ENCODE results near the gene HS3ST6.
"Not testable (repeated sequence)": the region's sequence is repeated elsewhere in the genome, so short reads cannot be mapped to it uniquely, and the experiment has no call there.

The HS3ST6 gene

GRCh38 chr16:1906055-1906845 lies 12.0 kb downstream of the HS3ST6 start:
- no peak for DNase-seq

GRCh38 chr16:1903845-1904840 lies 14.1 kb downstream of the HS3ST6 start:
- DNase-seq: no peak

- DNase-seq: no peak
Observed at GRCh38 chr16:1903220-1903574, 15.0 kb downstream of the HS3ST6 start.

GRCh38 chr16:1902547-1903219 lies 15.5 kb downstream of the HS3ST6 start:
- DNase-seq: no peak

GRCh38 chr16:1900452-1900774 lies 17.8 kb downstream of the HS3ST6 start:
- DNase-seq: no peak

- no peak for DNase-seq
Observed at GRCh38 chr16:1899641-1900451, 18.4 kb downstream of the HS3ST6 start.

- not testable (repeated sequence) for DNase-seq
Observed at GRCh38 chr16:1897692-1898091, 20.5 kb downstream of the HS3ST6 start.

- no peak for DNase-seq
Observed at GRCh38 chr16:1895949-1896675, 22.1 kb downstream of the HS3ST6 start.

- no peak for DNase-seq
Observed at GRCh38 chr16:1895068-1895467, 23.1 kb downstream of the HS3ST6 start.

- DNase-seq: no peak
Observed at GRCh38 chr16:1890708-1891050, 27.5 kb downstream of the HS3ST6 start.

GRCh38 chr16:1890024-1890707 lies 28.0 kb downstream of the HS3ST6 start:
- DNase-seq: no peak

GRCh38 chr16:1887711-1888354 lies 30.4 kb downstream of the HS3ST6 start:
- DNase-seq: no peak

- DNase-seq: no peak
Observed at GRCh38 chr16:1884889-1885288, 33.3 kb downstream of the HS3ST6 start.

- no peak for DNase-seq
Observed at GRCh38 chr16:1884155-1884760, 34.0 kb downstream of the HS3ST6 start.

- DNase-seq: not testable (repeated sequence)
Observed at GRCh38 chr16:1881172-1881571, 37.0 kb downstream of the HS3ST6 start.

- no peak for DNase-seq
Observed at GRCh38 chr16:1879477-1879876, 38.7 kb downstream of the HS3ST6 start.

GRCh38 chr16:1878256-1878655 lies 40.0 kb downstream of the HS3ST6 start:
- DNase-seq: no peak

GRCh38 chr16:1877804-1878203 lies 40.4 kb downstream of the HS3ST6 start:
- DNase-seq: no peak

- no peak for DNase-seq
Observed at GRCh38 chr16:1877089-1877488, 41.1 kb downstream of the HS3ST6 start.

- DNase-seq: no peak
Observed at GRCh38 chr16:1876468-1876867, 41.7 kb downstream of the HS3ST6 start.
